Mesothelial cell of epicardium (in vitro differentiated cells): ENCODE data around the gene SLC30A10. TPM values are rescaled to one million over a fixed set of nuclear protein-coding genes. Genes with fewer than 3 reads are reported as not detected.
"Not testable (repeated sequence)": the region's sequence is repeated elsewhere in the genome, so short reads cannot be mapped to it uniquely, and the experiment has no call there.

Experiments
- DNase-seq, 2 experiments: peaks; one replicate each; pipeline ENCODE4 v3.0.0; 2021; ENCODE audit warnings: low spot score in 2 of 2; ENCODE audit not compliant: unreplicated experiment in 2 of 2
- H3K27ac Mint-ChIP-seq: 2 replicates; pipeline ENCODE4 v1.8.0; 2021; ENCODE audit warnings: mixed read lengths
- H3K27me3 Mint-ChIP-seq: 2 replicates; pipeline ENCODE4 v1.8.0; 2021; ENCODE audit warnings: low read depth, mixed read lengths
- H3K36me3 Mint-ChIP-seq: 2 replicates; pipeline ENCODE4 v1.8.0; 2021; ENCODE audit warnings: mixed read lengths
- H3K4me1 Mint-ChIP-seq: 2 replicates; pipeline ENCODE4 v1.8.0; 2021; ENCODE audit warnings: mixed read lengths
- H3K4me3 Mint-ChIP-seq: 2 replicates; pipeline ENCODE4 v1.8.0; 2021; ENCODE audit warnings: mild to moderate bottlenecking, moderate library complexity, mixed read lengths
- H3K9me3 Mint-ChIP-seq: 2 replicates; pipeline ENCODE4 v1.8.0; 2021; ENCODE audit warnings: mixed read lengths
- total RNA-seq: library from RNA; stranded (reverse); gene quantifications from 3 replicates; pipeline ENCODE4 v1.2.1, GENCODE V29; 2021
- TF ChIP-seq, protein P1 (sequence below): fragments of 200-600 bp; sonication (generic); IDR thresholded peaks from one replicate; pipeline ENCODE4 v1.5.0; 2021; ENCODE audit warnings: antibody characterized with exemption; ENCODE audit not compliant: unreplicated experiment

SLC30A10 gene
- total RNA-seq, 1 donor from 2014 or later, result 1.1 TPM

DNA sequence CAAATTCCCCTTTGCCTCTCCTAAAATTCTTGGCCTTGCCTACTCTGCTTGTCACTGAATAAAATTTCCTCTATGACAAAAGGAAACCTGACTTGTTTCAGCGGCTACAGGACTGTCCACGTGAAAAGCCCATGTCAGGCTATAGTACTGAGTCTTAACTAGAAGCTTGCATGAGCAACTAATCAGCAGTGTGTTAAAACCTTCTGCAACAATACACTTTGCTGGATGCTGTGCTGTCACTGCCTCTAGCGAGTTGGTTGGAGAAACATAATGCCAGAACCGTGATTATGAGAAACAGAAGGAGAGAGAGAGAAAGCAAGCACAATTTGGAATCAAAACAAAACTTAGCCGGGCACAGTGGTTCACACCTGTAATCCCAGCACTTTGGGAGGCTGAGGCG lies 25.7 kb upstream of the SLC30A10 start:
- no peaks in the 10 kb centered on the region for H3K36me3 Mint-ChIP-seq
- DNase-seq, result no peak
- H3K4me1 Mint-ChIP-seq, result no peaks in the 10 kb centered on the region
- TF ChIP-seq, protein P1, sequence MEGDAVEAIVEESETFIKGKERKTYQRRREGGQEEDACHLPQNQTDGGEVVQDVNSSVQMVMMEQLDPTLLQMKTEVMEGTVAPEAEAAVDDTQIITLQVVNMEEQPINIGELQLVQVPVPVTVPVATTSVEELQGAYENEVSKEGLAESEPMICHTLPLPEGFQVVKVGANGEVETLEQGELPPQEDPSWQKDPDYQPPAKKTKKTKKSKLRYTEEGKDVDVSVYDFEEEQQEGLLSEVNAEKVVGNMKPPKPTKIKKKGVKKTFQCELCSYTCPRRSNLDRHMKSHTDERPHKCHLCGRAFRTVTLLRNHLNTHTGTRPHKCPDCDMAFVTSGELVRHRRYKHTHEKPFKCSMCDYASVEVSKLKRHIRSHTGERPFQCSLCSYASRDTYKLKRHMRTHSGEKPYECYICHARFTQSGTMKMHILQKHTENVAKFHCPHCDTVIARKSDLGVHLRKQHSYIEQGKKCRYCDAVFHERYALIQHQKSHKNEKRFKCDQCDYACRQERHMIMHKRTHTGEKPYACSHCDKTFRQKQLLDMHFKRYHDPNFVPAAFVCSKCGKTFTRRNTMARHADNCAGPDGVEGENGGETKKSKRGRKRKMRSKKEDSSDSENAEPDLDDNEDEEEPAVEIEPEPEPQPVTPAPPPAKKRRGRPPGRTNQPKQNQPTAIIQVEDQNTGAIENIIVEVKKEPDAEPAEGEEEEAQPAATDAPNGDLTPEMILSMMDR, result no peak
- no peaks in the 10 kb centered on the region for H3K9me3 Mint-ChIP-seq
- H3K27me3 Mint-ChIP-seq, result peaks cover 9% of the 10 kb centered on the region
- no peak overlapping the region for H3K27ac Mint-ChIP-seq
- no peak overlapping the region for H3K4me3 Mint-ChIP-seq

GRCh38 chr1:219952361-219952760 lies 24.0 kb upstream of the SLC30A10 start:
- no peaks in the 10 kb centered on the region for H3K9me3 Mint-ChIP-seq
- TF ChIP-seq, protein P1, result no peak
- no peaks in the 10 kb centered on the region for H3K4me1 Mint-ChIP-seq

DNA sequence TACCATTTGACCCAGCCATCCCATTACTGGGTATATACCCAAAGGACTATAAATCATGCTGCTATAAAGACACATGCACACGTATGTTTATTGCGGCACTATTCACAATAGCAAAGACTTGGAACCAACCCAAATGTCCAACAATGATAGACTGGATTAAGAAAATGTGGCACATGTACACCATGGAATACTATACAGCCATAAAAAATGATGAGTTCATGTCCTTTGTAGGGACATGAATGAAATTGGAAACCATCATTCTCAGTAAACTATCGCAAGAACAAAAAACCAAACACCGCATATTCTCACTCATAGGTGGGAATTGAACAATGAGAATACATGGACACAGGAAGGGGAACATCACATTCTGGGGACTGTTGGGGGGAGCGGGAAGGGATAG lies 20.9 kb upstream of the SLC30A10 start:
- DNase-seq, H3K27ac Mint-ChIP-seq, H3K4me3 Mint-ChIP-seq, H3K4me1 Mint-ChIP-seq, H3K36me3 Mint-ChIP-seq: not testable (repeated sequence)
- peaks cover 21% of the 10 kb centered on the region for H3K27me3 Mint-ChIP-seq
- peaks cover 11% of the 10 kb centered on the region for H3K9me3 Mint-ChIP-seq

More at GRCh38 chr1:219952361-219952760, 24.0 kb upstream of the SLC30A10 start:
- Mint-ChIP-seq H3K27ac (no peak overlapping the region), H3K4me3 (no peak overlapping the region), H3K36me3 (no peaks in the 10 kb centered on the region), H3K27me3 (peaks cover 5% of the 10 kb centered on the region)
- no peak for DNase-seq

- H3K27ac Mint-ChIP-seq, H3K4me1 Mint-ChIP-seq, H3K4me3 Mint-ChIP-seq, DNase-seq, H3K36me3 Mint-ChIP-seq: not testable (repeated sequence)
- H3K27me3 Mint-ChIP-seq, result peaks cover 22% of the 10 kb centered on the region
- peaks cover 11% of the 10 kb centered on the region for H3K9me3 Mint-ChIP-seq
These were observed 20.4 kb upstream of the SLC30A10 start for GRCh38 chr1:219948766-219949165.

- no peak for DNase-seq
- TF ChIP-seq, protein P1, result no peak
- peaks cover 4% of the 10 kb centered on the region for H3K36me3 Mint-ChIP-seq
- no peak overlapping the region for H3K27ac Mint-ChIP-seq
- H3K9me3 Mint-ChIP-seq, result peaks cover 19% of the 10 kb centered on the region
- H3K27me3 Mint-ChIP-seq, result peaks cover 38% of the 10 kb centered on the region
- H3K4me3 Mint-ChIP-seq, result no peak overlapping the region
- H3K4me1 Mint-ChIP-seq, result no peaks in the 10 kb centered on the region
These were observed 17.4 kb upstream of the SLC30A10 start for GRCh38 chr1:219945795-219946194.

- Mint-ChIP-seq H3K36me3 (peaks cover 4% of the 10 kb centered on the region), H3K27me3 (peaks cover 45% of the 10 kb centered on the region), H3K27ac (no peak overlapping the region), H3K9me3 (peaks cover 19% of the 10 kb centered on the region), H3K4me3 (no peak overlapping the region), H3K4me1 (peaks cover 9% of the 10 kb centered on the region)
- DNase-seq, result no peak
- TF ChIP-seq, protein P1, result no peak
These were observed 13.1 kb upstream of the SLC30A10 start for GRCh38 chr1:219941179-219942118.
